G401.6 (cell line): Measurements from ENCODE around the gene ASAP2.

ENCODE experiments used
- FAIRE-seq: peaks from 2 replicates; lab custom pipeline; 2012; peaks lifted over from hg19 to GRCh38; lab: Jason Lieb, UNC

The ASAP2 gene

GRCh38 chr2:9205963-9206948 lies at the start of gene ASAP2:
TSS of gene ASAP2 (plus strand) at chr2:9206812. CDS start at chr2:9207105, 293 bp downstream.
- no peak for FAIRE-seq

- no peak for FAIRE-seq
Observed at GRCh38 chr2:9158786-9159779, 47.5 kb upstream of the ASAP2 start.

- no peak for FAIRE-seq
Observed at GRCh38 chr2:9160732-9161131, 45.9 kb upstream of the ASAP2 start.

GRCh38 chr2:9162841-9163240 lies 43.8 kb upstream of the ASAP2 start:
- FAIRE-seq = no peak

- FAIRE-seq = no peak
Observed at GRCh38 chr2:9163306-9164111, 43.1 kb upstream of the ASAP2 start.

- no peak for FAIRE-seq
Observed at GRCh38 chr2:9164112-9164608, 42.5 kb upstream of the ASAP2 start.

- no peak for FAIRE-seq
Observed at GRCh38 chr2:9165625-9166024, 41.0 kb upstream of the ASAP2 start.

- no peak for FAIRE-seq
Observed at GRCh38 chr2:9166579-9167377, 39.8 kb upstream of the ASAP2 start.

- no peak for FAIRE-seq
Observed at GRCh38 chr2:9167718-9168657, 38.6 kb upstream of the ASAP2 start.

- FAIRE-seq = no peak
Observed at GRCh38 chr2:9168821-9169221, 37.8 kb upstream of the ASAP2 start.

- no peak for FAIRE-seq
Observed at GRCh38 chr2:9169349-9170107, 37.1 kb upstream of the ASAP2 start.

GRCh38 chr2:9170458-9171130 lies 36.0 kb upstream of the ASAP2 start:
- no peak for FAIRE-seq

GRCh38 chr2:9174771-9175437 lies 31.7 kb upstream of the ASAP2 start:
- no peak for FAIRE-seq

- no peak for FAIRE-seq
Observed at GRCh38 chr2:9178110-9178903, 28.3 kb upstream of the ASAP2 start.

- no peak for FAIRE-seq
Observed at GRCh38 chr2:9178904-9179571, 27.6 kb upstream of the ASAP2 start.

GRCh38 chr2:9179572-9180201 lies 26.9 kb upstream of the ASAP2 start:
- no peak for FAIRE-seq
